ENCODE measurements around the gene KCNQ1. TPM values are rescaled to one million over a fixed set of nuclear protein-coding genes. Genes with fewer than 3 reads are reported as not detected.

KCNQ1 gene
- total and polyA plus RNA-seq, 9 of the 15 experiments (the other 6 are each of a cell fraction or from before 2014, with no cell fraction given), result 0.44 TPM; not detected in 8

GRCh38 chr11:2510626-2511402 is 66.0 kb downstream of the KCNQ1 start:
- DNase-seq (ENCODE audit: extremely low read depth in 1 of 4, low spot score in 3 of 4) (peak in 3 of 4 experiments; percentile 1 to 6 (median 4)), ATAC-seq (no peak), FAIRE-seq (no peak)
- H3K27me3 ChIP-seq (ENCODE audit: control insufficient read depth in 2 of 2, insufficient read depth in 2 of 2, low read length in 2 of 2), result peaks cover 8 to 86% of the 10 kb centered on the region in 2 experiments
- no peak overlapping the region for H3K4me2 ChIP-seq (ENCODE audit: insufficient read depth, low read length)
- no peaks in the 10 kb centered on the region for H3K9me1 ChIP-seq (ENCODE audit: control insufficient read depth, insufficient read depth, low read length)
- intact Hi-C loops (cut with micrococcal nuclease), result no loop called here
- no peaks in the 10 kb centered on the region for H3K9me3 ChIP-seq (replicated peaks; ENCODE audit: control insufficient read depth, insufficient read depth, low read depth, low read length)
- WGBS (ENCODE audit: insufficient coverage, low coverage, missing lambda C conversion rate), result 6% methylated on average over 13 of the region's 16 CpGs
- H4K20me1 ChIP-seq (replicated peaks; ENCODE audit: control insufficient read depth, insufficient read depth, low read length), result peaks cover 9% of the 10 kb centered on the region; the same call in 1 of the 2 replicates
- H3K79me2 ChIP-seq (ENCODE audit: control insufficient read depth, insufficient read depth, low read length), result no peaks in the 10 kb centered on the region
- ChIA-PET POLR2A (interaction anchor here (0.6 kb wide), 1 partner anchor 379 kb away, joined by 4 read pairs; no protein-coding TSS in a partner anchor), CTCF (ENCODE audit: low intra/inter-chr PET ratio) (no interaction called here)
- H3K4me3 ChIP-seq, result no peak overlapping the region
- H3K27ac ChIP-seq (ENCODE audit: extremely low read depth, low read depth, low read length), result no peak overlapping the region
- H2AFZ ChIP-seq (ENCODE audit: low read depth, low read length), result no peak overlapping the region
- BruUV-seq (replicated peaks), result no TSS peak
- no peaks in the 10 kb centered on the region for H3K36me3 ChIP-seq (ENCODE audit: control insufficient read depth, insufficient read depth, low read length)
- H3K9ac ChIP-seq (ENCODE audit: insufficient read depth in 1 of 2, low read depth in 2 of 2, low read length in 2 of 2), result no peak overlapping the region; a peak in 1 of 4 replicates
- in situ Hi-C loops (cut with MboI), result loop anchor here (10.0 kb wide), 1 partner anchor 306 kb away; no protein-coding TSS in a partner anchor
- H3K4me1 ChIP-seq (replicated peaks in 1 of 2; ENCODE audit: control insufficient read depth in 2 of 2, insufficient read depth in 2 of 2, low read length in 2 of 2), result peaks cover 0 to 15% of the 10 kb centered on the region in 2 experiments; a peak in 2 of 5 replicates
- TF ChIP-seq MCM7 (IDR thresholded peaks at IDR 0.05), result no peak
- TF ChIP-seq ZNF699 (CRISPR knock-in tag; IDR thresholded peaks at IDR 0.05; ENCODE audit: insufficient replicate concordance), result no peak
- no peak for TF ChIP-seq NFXL1 (CRISPR knock-in tag; IDR thresholded peaks at IDR 0.05)
- no peak for TF ChIP-seq ZBED1 (IDR thresholded peaks at IDR 0.05)
- no peak for TF ChIP-seq ZMIZ1 (IDR thresholded peaks at IDR 0.05; ENCODE audit: low read depth in 2 of 2, low read length in 2 of 2)
- TF ChIP-seq NFATC3 (IDR thresholded peaks at IDR 0.05), result no peak
- no peak for TF ChIP-seq ZNF23 (CRISPR knock-in tag; IDR thresholded peaks at IDR 0.05)
- TF ChIP-seq PHF8 (IDR thresholded peaks at IDR 0.05; ENCODE audit: borderline replicate concordance, low read length), result no peak
- no peak for TF ChIP-seq THRA (IDR thresholded peaks at IDR 0.05)
- no peak for TF ChIP-seq TCF3 (CRISPR knock-in tag; IDR thresholded peaks at IDR 0.05)
- TF ChIP-seq UBTF (IDR thresholded peaks at IDR 0.05; ENCODE audit: borderline replicate concordance in 1 of 2, low read depth in 2 of 2, low read length in 2 of 2), result no peak
- TF ChIP-seq ZNF224 (CRISPR knock-in tag; IDR thresholded peaks at IDR 0.05), result no peak
